ENCODE results near the gene DLG2. TPM values are rescaled to one million over a fixed set of nuclear protein-coding genes. Genes with fewer than 3 reads are reported as not detected.

Gene DLG2
- total and polyA plus RNA-seq, 9 of the 15 experiments (the other 6 are each of a cell fraction or from before 2014, with no cell fraction given) = 0.52 to 1.6 (median 0.95) TPM

DNA sequence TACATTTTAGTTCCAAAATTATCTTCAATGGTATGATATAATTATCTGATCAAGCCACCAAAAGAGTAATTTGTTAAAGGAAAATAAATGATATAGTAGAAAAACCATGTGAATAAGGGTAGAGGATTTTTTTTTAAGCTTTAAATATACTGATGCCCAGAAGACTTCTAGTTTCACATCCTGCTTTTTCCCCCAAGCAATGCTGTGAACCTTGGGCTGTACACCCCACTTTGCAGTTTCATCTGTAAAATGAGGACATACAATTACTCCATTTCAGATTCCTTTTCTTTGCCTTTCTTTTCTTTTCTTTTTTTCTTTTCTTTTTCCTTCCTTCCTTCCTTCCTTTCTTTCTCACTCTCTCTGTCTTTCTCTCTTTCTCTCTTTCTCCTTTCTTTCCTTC is 1125.4 kb downstream of the DLG2 start:
- FAIRE-seq (no peak), DNase-seq (ENCODE audit: extremely low read depth in 1 of 4, low spot score in 3 of 4) (no peak), ATAC-seq (no peak)
- no peaks in the 10 kb centered on the region for H4K20me1 ChIP-seq (replicated peaks; ENCODE audit: control insufficient read depth, insufficient read depth, low read length)
- H3K4me3 ChIP-seq = no peak overlapping the region
- no peaks in the 10 kb centered on the region for H3K9me3 ChIP-seq (replicated peaks; ENCODE audit: control insufficient read depth, insufficient read depth, low read depth, low read length)
- ChIA-PET CTCF (ENCODE audit: low intra/inter-chr PET ratio) (no interaction called here), POLR2A (no interaction called here)
- H3K4me2 ChIP-seq (ENCODE audit: insufficient read depth, low read length) = no peak overlapping the region
- H3K4me1 ChIP-seq (replicated peaks in 1 of 2; ENCODE audit: control insufficient read depth in 2 of 2, insufficient read depth in 2 of 2, low read length in 2 of 2) = no peaks in the 10 kb centered on the region
- H3K9ac ChIP-seq (ENCODE audit: insufficient read depth in 1 of 2, low read depth in 2 of 2, low read length in 2 of 2) = no peak overlapping the region
- no peaks in the 10 kb centered on the region for H3K36me3 ChIP-seq (ENCODE audit: control insufficient read depth, insufficient read depth, low read length)
- no peak overlapping the region for H3K27ac ChIP-seq (ENCODE audit: extremely low read depth, low read depth, low read length)
- H3K79me2 ChIP-seq (ENCODE audit: control insufficient read depth, insufficient read depth, low read length) = no peaks in the 10 kb centered on the region
- TF ChIP-seq MEIS2 (IDR thresholded peaks at IDR 0.05; ENCODE audit: partially characterized antibody) (no peak), ATF6 (CRISPR knock-in tag; IDR thresholded peaks at IDR 0.05) (no peak), CHD4 (IDR thresholded peaks at IDR 0.05; ENCODE audit: insufficient read depth, insufficient replicate concordance, low read depth, low read length, poor library complexity, severe bottlenecking) (no peak), RNF2 (IDR thresholded peaks at IDR 0.05) (no peak), ZBTB1 (CRISPR knock-in tag; IDR thresholded peaks at IDR 0.05; ENCODE audit: borderline replicate concordance, low read depth) (no peak), MBD1 (CRISPR knock-in tag; IDR thresholded peaks at IDR 0.05) (no peak), FOXP1 (CRISPR knock-in tag; IDR thresholded peaks at IDR 0.05) (no peak), NFYB (IDR thresholded peaks at IDR 0.05; ENCODE audit: extremely low read depth, insufficient read length) (no peak)
- TF ChIP-seq, protein P1, sequence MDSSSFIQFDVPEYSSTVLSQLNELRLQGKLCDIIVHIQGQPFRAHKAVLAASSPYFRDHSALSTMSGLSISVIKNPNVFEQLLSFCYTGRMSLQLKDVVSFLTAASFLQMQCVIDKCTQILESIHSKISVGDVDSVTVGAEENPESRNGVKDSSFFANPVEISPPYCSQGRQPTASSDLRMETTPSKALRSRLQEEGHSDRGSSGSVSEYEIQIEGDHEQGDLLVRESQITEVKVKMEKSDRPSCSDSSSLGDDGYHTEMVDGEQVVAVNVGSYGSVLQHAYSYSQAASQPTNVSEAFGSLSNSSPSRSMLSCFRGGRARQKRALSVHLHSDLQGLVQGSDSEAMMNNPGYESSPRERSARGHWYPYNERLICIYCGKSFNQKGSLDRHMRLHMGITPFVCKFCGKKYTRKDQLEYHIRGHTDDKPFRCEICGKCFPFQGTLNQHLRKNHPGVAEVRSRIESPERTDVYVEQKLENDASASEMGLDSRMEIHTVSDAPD (CRISPR knock-in tag; IDR thresholded peaks at IDR 0.05) = no peak
- TF ChIP-seq, protein P2, sequence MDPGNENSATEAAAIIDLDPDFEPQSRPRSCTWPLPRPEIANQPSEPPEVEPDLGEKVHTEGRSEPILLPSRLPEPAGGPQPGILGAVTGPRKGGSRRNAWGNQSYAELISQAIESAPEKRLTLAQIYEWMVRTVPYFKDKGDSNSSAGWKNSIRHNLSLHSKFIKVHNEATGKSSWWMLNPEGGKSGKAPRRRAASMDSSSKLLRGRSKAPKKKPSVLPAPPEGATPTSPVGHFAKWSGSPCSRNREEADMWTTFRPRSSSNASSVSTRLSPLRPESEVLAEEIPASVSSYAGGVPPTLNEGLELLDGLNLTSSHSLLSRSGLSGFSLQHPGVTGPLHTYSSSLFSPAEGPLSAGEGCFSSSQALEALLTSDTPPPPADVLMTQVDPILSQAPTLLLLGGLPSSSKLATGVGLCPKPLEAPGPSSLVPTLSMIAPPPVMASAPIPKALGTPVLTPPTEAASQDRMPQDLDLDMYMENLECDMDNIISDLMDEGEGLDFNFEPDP (CRISPR knock-in tag; IDR thresholded peaks at IDR 0.05) = no peak
- no peaks in the 10 kb centered on the region for H3K27me3 ChIP-seq (ENCODE audit: control insufficient read depth in 2 of 2, insufficient read depth in 2 of 2, low read length in 2 of 2)
- in situ Hi-C loops (cut with MboI) (no loop called here), intact Hi-C loops (cut with micrococcal nuclease) (no loop called here)
- no peak overlapping the region for H2AFZ ChIP-seq (ENCODE audit: low read depth, low read length)
- H3K9me1 ChIP-seq (ENCODE audit: control insufficient read depth, insufficient read depth, low read length) = no peaks in the 10 kb centered on the region
- no TSS peak for BruUV-seq (replicated peaks)

Data from K562 (cell line).